ENCODE measurements around the gene PTPRF.
"Not testable (repeated sequence)": the region's sequence is repeated elsewhere in the genome, so short reads cannot be mapped to it uniquely, and the experiment has no call there.

GRCh38 chr1:43549394-43549793 is 18.7 kb downstream of the PTPRF start:
- not testable (repeated sequence) for TF ChIP-seq POLR2AphosphoS5 (IDR thresholded peaks at IDR 0.05); CTCF (IDR thresholded peaks at IDR 0.05 in 8 of 11, conservative IDR thresholded peaks at IDR 0.05 in 3 of 11); POLR2A (IDR thresholded peaks at IDR 0.05)

Data from spleen (tissue), 7 donors.